IPS-18c (cell line): ENCODE results near the gene AP5M1.

Experiments
- H3K4me3 ChIP-seq: 2 replicates; pipeline ENCODE4 v1.7.0; 2013; ENCODE audit warnings: low read depth, mild to moderate bottlenecking, low read length, moderate library complexity; ENCODE audit not compliant: insufficient read depth
- H3K9me3 ChIP-seq: one replicate; pipeline ENCODE4 v1.6.1; 2013; ENCODE audit warnings: mild to moderate bottlenecking, low read length, moderate library complexity; ENCODE audit not compliant: control insufficient read depth, insufficient read depth

AP5M1 gene

DNA sequence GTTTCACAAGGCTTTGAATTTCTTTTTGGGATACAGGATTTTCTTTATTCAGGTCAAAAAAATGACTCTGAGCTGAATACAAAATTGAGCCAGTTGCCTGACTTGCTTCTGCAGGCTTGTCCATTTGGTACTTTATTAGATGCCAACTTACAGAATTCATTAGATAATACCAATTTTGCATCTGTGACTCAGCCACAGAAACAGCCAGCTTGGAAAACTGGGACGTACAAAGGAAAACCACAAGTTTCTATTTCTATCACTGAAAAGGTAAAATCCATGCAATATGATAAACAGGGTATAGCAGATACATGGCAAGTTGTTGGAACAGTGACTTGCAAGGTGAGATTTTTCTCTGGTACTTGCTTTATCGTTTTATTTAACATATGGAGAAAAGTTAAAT is 5.8 kb downstream of the AP5M1 start:
- no peaks in the 10 kb centered on the region for H3K9me3 ChIP-seq
- H3K4me3 ChIP-seq: no peak overlapping the region

DNA sequence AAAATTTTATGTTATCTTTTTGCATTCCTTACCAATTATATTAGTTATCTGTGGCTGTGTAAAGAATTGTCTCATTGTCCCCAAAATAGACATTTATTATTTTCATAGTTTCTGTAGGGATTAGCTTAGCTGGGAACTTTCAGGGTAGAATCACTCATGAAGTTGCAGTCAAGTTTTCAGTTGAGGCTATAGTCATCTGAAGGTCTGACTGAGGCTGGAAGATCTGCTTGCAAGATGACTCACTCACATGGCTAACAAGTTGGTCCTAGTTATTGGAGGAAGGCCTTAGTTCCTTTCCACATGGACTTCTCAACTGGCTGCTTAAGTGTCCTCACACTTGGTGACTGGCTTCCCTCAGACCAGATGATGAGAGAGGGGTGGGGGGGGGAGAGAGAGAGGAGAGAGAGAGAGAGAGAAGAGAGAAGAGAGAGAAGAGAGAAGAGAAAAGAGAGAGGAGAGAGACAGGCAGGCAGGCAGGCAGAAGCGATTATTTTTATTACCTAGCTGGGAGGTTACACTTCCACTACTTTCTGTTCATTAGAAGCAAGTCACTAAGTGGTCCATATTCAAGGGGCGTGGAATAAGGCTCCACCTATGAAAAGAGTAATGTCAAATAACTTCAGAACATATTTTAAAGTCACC is 6.4 kb downstream of the AP5M1 start:
- Histone ChIP-seq H3K9me3 (no peaks in the 10 kb centered on the region), H3K4me3 (no peak overlapping the region)

DNA sequence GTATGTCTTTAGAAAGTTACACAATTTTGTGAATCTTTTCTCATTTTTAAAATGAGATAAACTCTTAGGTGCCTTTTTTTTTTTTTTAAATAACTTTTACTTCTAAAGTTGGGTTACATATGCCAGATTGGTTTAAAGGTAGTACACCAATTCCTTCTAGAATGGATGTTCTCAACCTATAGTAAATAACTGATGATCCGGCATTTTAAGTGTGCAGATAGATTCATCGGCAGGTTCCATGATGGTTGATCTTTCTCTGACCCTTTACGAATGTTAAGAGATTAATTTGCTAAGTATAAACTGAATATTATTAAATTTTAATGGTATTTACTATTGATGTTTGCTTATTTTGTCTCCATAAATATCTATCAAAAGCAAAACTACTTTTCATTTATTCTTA is 8.3 kb downstream of the AP5M1 start:
- Histone ChIP-seq H3K4me3 (no peak overlapping the region), H3K9me3 (no peaks in the 10 kb centered on the region)

DNA sequence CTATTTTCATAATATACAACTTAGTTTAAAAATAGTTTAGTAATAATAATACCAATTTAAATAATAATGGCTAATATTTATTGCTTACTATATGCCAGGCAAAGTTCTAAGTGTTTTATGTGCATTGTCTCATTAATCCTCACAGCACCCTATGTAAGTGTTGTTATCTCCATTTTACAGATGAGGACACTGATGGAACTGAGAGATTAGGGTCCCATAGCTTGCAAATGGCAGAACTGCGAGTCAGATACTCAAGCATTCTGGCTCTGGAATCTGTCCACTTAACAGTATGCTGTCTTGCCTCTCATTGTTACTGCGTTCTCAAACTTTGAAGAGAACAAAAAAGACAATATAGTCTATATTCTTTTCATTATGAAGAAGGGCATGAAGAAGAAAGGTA is 19.0 kb downstream of the AP5M1 start:
- Histone ChIP-seq H3K4me3 (no peak overlapping the region), H3K9me3 (no peaks in the 10 kb centered on the region)

DNA sequence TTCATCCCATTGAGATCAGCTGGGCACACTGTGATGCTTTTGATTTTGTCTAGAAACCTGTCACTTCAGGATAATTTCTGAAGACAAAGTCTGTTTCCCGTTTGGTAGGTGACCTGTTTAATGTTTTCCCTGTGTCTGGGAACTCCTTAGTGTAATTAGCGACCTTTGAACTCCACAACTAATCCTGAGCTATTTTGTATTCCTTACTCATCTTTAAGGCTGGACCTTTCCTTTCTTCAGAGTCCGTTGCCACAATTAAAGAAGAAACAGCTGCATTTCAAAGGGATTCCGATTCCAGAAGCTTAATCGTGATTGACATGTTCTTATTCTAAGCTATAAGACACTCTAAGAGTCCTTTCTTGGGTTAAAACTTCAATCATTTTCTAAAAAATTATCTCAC is 22.0 kb downstream of the AP5M1 start:
- Histone ChIP-seq H3K4me3 (no peak overlapping the region), H3K9me3 (no peaks in the 10 kb centered on the region)

DNA sequence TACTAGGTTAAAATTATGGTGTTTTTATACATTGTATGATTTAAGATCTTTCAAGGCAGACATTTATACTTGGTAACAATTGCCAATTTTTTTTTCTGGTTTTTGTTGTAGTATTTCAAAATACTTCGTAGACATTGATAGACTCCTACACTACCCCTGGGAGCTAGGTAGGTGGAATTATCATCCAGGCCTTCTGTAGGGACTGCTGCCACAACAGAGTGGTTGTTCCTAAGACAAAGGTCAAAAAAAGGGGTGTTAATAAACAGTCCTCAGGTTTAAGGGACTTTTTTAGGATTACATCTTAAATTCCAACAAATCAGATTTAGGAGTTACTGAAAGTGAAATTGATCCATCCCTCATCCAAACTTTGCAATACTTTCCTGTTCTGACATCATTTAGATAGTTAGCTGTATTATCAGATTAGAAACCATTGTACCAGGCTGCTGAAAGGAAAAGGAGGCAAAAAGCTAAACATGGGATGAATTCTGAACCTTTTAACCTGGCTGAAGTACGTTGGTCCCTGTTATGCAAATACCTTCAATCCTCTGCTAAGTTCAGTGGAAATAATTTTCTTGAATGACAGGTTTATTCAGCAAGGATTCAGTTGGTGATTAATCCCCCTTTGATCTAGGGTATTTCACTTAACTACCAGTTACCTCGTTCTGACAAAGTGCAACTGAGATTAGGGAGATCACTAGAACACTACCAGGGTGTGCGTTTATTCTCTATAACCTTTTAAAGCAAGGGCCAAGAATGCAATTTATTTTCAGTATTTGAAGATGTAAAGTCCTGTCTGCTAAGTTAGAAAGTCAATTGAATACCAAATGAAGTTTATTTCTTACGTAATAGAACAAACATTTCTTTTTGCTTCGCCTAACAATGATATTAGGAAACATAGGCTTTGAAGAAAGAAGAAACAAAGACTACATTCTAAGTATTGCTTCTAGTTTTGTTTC is 23.2 kb downstream of the AP5M1 start:
- H3K9me3 ChIP-seq: no peaks in the 10 kb centered on the region
- H3K4me3 ChIP-seq: no peak overlapping the region

DNA sequence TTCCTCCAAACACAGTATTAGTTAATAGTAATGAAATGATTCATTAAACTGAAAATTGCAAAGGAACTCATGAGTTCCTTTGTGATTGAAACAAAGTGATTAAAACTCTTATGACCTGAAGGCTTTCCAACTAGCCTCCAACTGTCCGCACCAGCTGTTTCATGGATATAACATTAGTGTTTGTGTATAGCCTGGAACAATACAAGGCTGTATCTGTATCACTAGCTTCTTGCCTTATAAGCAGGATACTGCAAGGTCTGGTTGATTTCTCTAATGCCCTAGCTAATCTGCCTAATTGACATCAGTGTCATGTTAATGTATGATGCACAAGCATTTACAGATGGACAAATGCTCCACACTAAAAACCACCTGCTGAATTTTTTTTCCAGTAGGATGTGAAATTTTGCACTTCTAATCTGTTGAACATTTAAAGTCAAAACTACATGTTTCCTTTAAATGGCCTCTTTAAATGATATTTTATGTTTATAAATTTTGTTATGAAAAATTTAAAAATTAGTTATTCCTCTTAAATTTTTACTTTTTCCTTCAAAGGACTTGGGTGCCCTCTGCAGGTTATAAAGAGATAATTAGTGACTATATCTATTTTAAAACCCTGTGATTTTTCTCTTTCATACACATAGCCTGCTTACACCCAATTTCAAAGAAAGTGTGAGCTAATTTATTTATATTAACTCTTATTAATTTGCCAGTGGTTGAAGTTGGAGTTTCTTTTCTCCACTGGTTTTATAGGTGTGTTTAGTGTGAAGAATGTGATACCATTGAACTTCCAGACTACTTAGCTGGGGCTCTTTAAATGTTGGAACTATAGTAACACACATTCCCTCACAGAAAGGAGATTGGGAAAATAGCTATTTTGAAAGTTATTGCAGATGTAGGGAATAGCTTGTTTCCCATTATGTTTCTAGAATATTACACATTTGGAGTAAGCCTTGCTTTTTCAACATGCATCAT is 25.4 kb downstream of the AP5M1 start:
- no peaks in the 10 kb centered on the region for H3K9me3 ChIP-seq
- H3K4me3 ChIP-seq: no peak overlapping the region

DNA sequence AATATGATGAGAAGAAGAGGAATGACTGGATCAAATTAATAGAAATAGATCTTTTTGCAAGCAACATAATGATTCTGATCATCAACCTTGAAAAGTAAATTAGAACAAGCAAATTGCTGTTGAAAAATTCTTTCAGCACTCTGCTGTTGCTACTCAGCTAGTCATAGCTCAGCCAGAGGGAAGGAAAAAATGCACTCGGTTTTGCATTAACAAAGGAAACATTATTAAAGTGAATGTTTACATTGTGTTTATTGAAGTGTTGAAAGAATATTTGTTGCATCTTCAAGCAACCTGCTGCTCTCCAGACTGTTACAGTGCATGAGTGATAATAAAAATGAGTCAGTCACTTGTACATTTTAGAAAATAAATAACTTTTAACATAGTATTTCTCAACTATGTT is 26.5 kb downstream of the AP5M1 start:
- Histone ChIP-seq H3K4me3 (no peak overlapping the region), H3K9me3 (no peaks in the 10 kb centered on the region)

DNA sequence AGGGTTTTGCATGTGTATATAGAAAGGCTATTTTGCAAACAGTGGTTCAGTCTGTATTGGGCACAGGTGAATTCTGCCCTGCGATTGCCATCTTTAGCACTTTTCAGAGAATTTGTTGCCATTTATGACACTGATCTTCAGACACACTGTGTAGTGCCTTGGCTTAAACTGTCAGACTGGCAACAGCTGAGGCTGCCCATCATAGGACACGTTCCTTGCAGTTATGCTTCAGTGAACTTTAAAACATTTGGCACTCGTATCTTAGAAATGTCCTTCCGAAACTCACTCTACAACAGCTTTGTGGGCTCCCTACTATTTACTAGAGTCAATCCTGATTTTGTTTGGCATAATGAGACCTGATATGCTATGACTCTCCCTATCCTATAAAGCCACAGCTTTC is 29.1 kb downstream of the AP5M1 start:
- Histone ChIP-seq H3K9me3 (no peaks in the 10 kb centered on the region), H3K4me3 (no peak overlapping the region)

DNA sequence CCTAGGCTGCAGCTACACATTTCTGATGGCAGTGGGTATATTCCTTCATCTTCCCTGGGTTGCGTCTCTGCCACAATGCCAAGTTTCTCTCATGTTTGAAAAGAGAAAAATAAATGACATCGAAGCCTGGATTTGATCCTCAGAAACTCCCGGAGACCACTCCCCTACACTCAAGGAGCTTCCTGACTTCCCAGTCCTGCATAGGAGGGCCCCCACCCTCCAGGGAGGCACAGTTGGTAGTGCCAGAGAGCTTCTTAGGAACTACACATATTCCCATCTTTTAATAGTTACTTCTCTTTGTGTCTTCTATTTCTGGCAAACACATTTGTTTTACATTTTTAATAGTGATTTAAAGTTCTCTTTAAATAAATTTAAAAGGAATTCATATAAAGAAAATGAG is 30.7 kb downstream of the AP5M1 start:
- Histone ChIP-seq H3K4me3 (no peak overlapping the region), H3K9me3 (no peaks in the 10 kb centered on the region)

DNA sequence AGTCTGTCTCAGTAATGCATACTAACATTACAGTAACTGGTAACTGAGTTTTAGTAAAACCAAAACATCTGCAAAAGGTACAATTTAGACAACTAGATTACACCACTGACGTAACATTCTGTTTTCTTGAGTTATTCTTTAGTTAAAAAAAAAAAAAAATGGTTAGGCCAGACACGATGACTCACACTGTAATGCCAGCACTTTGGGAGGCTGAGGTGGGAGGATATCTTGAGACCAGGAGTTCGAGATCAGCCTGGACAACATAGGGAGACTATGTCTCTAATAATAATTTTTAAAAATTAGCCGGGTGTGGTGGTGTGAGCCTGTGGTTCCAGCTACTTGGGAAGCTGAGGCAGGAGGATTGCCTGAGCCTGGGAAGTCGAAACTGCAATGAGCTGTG is 34.1 kb downstream of the AP5M1 start:
- H3K4me3 ChIP-seq: no peak overlapping the region
- H3K9me3 ChIP-seq: no peaks in the 10 kb centered on the region

DNA sequence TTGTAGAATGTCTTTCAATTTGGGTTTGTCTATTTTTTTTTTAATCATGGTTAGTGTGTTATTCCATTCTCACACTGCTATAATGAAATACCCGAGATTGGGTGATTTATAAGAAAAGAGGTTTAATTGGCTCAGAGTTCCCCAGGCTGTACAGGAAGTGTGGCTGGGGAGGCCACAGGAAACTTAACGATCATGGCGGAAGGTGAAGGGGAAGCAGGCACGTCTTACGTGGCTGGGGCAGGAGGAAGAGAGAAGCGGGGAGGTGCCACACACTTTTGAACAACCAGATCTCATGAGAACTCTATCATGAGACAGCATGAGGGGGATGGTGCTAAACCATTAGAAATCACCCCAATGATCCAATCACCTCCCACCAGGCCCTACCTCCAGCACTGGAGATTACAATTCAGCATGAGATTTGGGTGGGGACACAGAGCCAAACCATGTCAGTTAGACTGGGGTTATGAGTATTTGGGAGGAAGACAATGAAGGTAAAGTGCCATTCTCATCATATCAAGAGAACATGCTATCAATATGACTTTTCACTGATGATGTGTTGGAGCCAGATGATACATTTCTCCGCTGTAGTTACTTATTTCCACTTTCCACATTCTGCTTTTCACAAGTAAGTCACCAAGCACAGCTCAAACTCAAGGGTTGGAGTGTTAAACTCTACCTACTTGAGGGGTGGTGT is 45.8 kb downstream of the AP5M1 start:
- Histone ChIP-seq H3K4me3 (no peak overlapping the region), H3K9me3 (no peaks in the 10 kb centered on the region)

DNA sequence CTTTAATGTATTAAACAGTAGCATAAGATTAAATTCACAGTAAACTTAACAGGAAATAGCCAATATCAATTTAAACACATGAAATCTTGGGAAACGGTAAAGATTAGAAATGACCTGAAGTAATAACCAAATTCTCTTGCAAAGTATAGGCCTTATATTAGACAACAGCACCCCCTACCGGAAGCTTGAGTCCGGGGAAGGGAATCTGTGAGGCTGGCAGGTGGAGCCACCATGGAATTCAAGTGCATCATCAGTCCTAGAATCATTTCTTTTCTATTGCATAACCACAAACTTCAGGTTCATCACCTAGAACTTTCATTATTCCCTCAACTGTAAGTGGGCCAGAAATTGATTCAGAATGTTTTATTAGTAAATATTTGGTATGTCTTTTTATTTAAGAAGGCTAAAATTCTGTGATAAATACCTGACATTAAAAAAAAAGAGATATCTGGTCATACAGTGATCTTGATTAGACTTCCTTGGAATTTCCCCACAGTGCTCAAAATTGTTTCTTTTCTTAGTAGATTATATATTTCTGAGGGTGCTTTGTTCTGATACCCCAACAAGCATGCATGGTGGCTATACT is 48.6 kb downstream of the AP5M1 start:
- H3K4me3 ChIP-seq: no peak overlapping the region
- no peaks in the 10 kb centered on the region for H3K9me3 ChIP-seq

DNA sequence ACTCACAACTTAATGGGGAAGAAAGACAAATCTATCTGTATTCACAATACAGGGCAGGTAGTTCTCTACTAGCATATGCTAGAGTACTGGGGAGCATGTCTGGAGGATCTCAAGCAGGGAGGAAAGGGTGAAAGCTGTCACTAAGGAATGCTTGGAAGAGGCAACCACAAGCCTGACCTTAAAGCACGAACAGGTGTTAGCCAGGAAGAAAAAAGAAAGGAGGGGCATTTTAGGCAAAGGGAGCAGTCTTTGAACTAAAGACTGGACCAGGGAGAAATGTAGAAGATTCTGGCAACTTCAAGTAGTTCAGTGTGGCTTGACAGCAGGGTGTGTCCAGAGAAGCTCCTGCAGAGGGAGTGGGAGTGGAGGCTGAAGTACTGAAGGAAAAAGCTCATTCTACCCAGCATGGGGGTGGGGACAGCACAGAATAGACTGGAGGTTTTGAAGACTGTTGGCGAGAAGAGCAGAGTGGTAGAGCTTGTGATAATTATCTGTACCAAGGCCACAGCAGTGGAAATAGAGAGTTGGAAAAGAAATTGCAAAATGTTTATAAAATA is 50.9 kb downstream of the AP5M1 start:
- Histone ChIP-seq H3K4me3 (no peak overlapping the region), H3K9me3 (no peaks in the 10 kb centered on the region)

DNA sequence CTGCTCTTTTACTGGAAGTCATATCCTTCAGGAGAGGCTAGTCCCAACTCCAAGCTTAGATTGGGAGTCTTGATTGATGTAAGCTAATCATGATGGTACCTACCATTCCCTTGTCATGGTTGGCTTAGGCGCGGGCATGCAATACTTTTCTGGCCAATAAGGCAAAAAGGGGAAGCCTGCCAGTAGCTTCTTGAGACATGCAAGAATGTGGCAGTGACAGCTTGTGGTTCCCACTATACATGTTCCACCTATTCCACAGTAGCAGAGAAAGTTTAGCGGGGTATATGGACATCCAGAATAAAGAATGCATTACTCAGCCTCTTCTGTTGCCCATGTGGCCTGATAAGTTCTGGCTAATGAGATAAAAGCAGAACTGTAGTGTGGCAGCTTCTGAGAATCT is 55.0 kb downstream of the AP5M1 start:
- H3K9me3 ChIP-seq: peaks cover 2% of the 10 kb centered on the region
- no peak overlapping the region for H3K4me3 ChIP-seq

DNA sequence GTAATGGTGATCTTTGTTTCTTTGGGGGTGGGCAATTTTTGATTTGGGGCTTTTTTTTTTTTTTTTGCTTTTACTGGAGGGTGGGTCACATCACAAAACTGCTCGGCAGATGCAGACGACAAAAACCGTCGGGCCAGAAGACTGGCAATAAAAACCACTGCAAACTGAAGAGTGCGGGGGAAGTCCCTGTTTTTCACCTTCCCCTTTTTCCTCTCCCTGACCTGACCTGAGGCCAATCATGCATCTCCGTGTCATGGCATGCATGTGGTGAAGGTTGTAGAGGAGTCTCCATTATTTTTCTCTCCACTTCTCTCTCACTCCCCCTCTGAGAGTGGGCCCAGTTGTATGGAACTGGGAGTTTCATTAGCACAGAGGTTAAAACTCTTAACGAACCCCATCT is 57.5 kb downstream of the AP5M1 start:
- Histone ChIP-seq H3K9me3 (peaks cover 2% of the 10 kb centered on the region), H3K4me3 (no peak overlapping the region)
